Astrocyte (in vitro differentiated cells and primary cell): Measurements from ENCODE around the gene PCNA. TPM values are rescaled to one million over a fixed set of nuclear protein-coding genes. Genes with fewer than 3 reads are reported as not detected.

Experiments
- DNase-seq: peaks from one replicate; pipeline ENCODE4 v3.0.0-alpha.2; 2010; ENCODE audit warnings: low read depth
- FAIRE-seq: peaks from 2 replicates; lab custom pipeline; 2011; peaks lifted over from hg19 to GRCh38; lab: Jason Lieb, UNC
- H2AFZ ChIP-seq: 2 replicates; pipeline ENCODE4 v1.6.0; 2012; ENCODE audit warnings: low read depth, low read length, inconsistent platforms
- H3K27ac ChIP-seq: 2 replicates; pipeline ENCODE4 v1.5.1; 2011; ENCODE audit warnings: low read depth, low read length, inconsistent platforms
- H3K27me3 ChIP-seq: 2 replicates; pipeline ENCODE4 v1.6.0; 2011; ENCODE audit warnings: low read length, inconsistent platforms; ENCODE audit not compliant: insufficient read depth
- H3K36me3 ChIP-seq: 2 replicates; pipeline ENCODE4 v1.5.1; 2011; ENCODE audit warnings: low read length, inconsistent platforms; ENCODE audit not compliant: insufficient read depth
- H3K4me1 ChIP-seq: 2 replicates; pipeline ENCODE4 v1.5.1; 2011; ENCODE audit warnings: low read length, inconsistent platforms; ENCODE audit not compliant: insufficient read depth
- H3K4me2 ChIP-seq: 2 replicates; pipeline ENCODE4 v1.6.0; 2012; ENCODE audit warnings: low read length, inconsistent platforms
- H3K4me3 ChIP-seq: 2 replicates; pipeline ENCODE4 v1.5.1; 2011; ENCODE audit warnings: low read depth, mild to moderate bottlenecking, low read length, inconsistent platforms; ENCODE audit not compliant: insufficient read depth
- H3K79me2 ChIP-seq: 2 replicates; pipeline ENCODE4 v1.6.0; 2012; ENCODE audit warnings: mild to moderate bottlenecking, low read length, inconsistent platforms; ENCODE audit not compliant: insufficient read depth
- H3K9ac ChIP-seq: 2 replicates; pipeline ENCODE4 v1.6.0; 2012; ENCODE audit warnings: mild to moderate bottlenecking, low read length, inconsistent platforms
- H3K9me3 ChIP-seq: 2 replicates; pipeline ENCODE4 v1.5.1; 2012; ENCODE audit warnings: low read depth, mild to moderate bottlenecking, low read length, inconsistent platforms; ENCODE audit not compliant: insufficient read depth
- H4K20me1 ChIP-seq: 2 replicates; pipeline ENCODE4 v1.6.0; 2012; ENCODE audit warnings: low read length, inconsistent platforms; ENCODE audit not compliant: insufficient read depth
- H3K27ac Mint-ChIP-seq: one replicate; pipeline ENCODE4 v1.8.0; 2021; ENCODE audit warnings: mild to moderate bottlenecking, mixed read lengths; ENCODE audit not compliant: unreplicated experiment
- H3K27me3 Mint-ChIP-seq: one replicate; pipeline ENCODE4 v1.8.0; 2021; ENCODE audit warnings: low read depth, mixed read lengths; ENCODE audit not compliant: unreplicated experiment
- H3K36me3 Mint-ChIP-seq: one replicate; pipeline ENCODE4 v1.8.0; 2021; ENCODE audit warnings: low read depth, mixed read lengths; ENCODE audit not compliant: unreplicated experiment
- H3K4me1 Mint-ChIP-seq: one replicate; pipeline ENCODE4 v1.8.0; 2021; ENCODE audit warnings: low read depth, mixed read lengths; ENCODE audit not compliant: unreplicated experiment
- H3K4me3 Mint-ChIP-seq: one replicate; pipeline ENCODE4 v1.8.0; 2021; ENCODE audit warnings: mild to moderate bottlenecking, moderate library complexity, mixed read lengths; ENCODE audit not compliant: unreplicated experiment
- H3K9me3 Mint-ChIP-seq: one replicate; pipeline ENCODE4 v1.8.0; 2021; ENCODE audit warnings: mild to moderate bottlenecking, mixed read lengths; ENCODE audit not compliant: unreplicated experiment
- EZH2 ChIP-seq: IDR thresholded peaks from 2 replicates; pipeline ENCODE4 v1.6.1; 2012; ENCODE audit warnings: mild to moderate bottlenecking, low read length, inconsistent platforms; ENCODE audit not compliant: insufficient read depth
- total RNA-seq: library from RNA; stranded (reverse); gene quantifications from 2 replicates; pipeline ENCODE4 v1.2.1, GENCODE V29; 2021
- TF ChIP-seq, protein P1 (sequence below): IDR thresholded peaks from 2 replicates; pipeline ENCODE4 v1.5.1; 2011; ENCODE audit warnings: low read depth, mild to moderate bottlenecking, inconsistent platforms, low read length, moderate library complexity; ENCODE audit not compliant: insufficient read depth

The PCNA gene
- total RNA-seq, 1 donor from 2014 or later, result 77.6 TPM

DNA sequence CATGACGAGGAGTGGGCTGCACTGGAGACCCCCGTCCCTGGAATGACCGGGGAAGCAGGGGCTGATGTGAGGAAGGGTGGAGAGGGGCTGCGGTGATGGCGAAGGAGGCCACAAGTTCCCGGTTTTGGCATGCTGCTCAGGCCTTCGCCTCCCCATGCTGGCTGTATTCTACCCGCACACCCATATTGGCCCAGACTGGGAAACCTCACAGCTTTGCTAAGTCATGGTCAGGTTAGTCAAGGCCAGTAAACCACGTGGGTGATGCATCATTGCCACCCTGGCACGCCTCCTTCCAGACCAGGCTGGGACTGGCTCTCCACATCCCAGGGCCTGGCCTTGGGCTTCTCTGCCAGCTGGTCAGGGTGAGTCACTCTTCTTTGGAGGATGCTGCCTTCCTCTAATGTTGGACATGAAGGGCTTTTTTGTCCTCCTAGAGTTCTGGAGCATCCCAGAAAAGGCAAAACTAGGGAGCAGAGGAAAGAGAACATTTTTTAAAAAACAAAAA, 53.8 kb downstream of the PCNA start:
- Histone ChIP-seq H2AFZ (peak overlapping the region; percentile 67), H3K36me3 (no peaks in the 10 kb centered on the region), H3K27me3 (no peaks in the 10 kb centered on the region), H3K9me3 (no peaks in the 10 kb centered on the region), H3K4me1 (peaks cover 15% of the 10 kb centered on the region), H3K27ac (peak overlapping the region; percentile 93), H3K79me2 (no peaks in the 10 kb centered on the region), H3K4me3 (no peak overlapping the region), H3K9ac (peak overlapping the region; percentile 58), H3K4me2 (no peak overlapping the region), H4K20me1 (no peaks in the 10 kb centered on the region)
- Mint-ChIP-seq H3K27me3 (peaks cover 5% of the 10 kb centered on the region), H3K4me3 (no peak overlapping the region), H3K27ac (peak overlapping the region; percentile 53), H3K4me1 (peaks cover 8% of the 10 kb centered on the region), H3K9me3 (peaks cover 3% of the 10 kb centered on the region), H3K36me3 (no peaks in the 10 kb centered on the region)
- TF ChIP-seq, protein P1, sequence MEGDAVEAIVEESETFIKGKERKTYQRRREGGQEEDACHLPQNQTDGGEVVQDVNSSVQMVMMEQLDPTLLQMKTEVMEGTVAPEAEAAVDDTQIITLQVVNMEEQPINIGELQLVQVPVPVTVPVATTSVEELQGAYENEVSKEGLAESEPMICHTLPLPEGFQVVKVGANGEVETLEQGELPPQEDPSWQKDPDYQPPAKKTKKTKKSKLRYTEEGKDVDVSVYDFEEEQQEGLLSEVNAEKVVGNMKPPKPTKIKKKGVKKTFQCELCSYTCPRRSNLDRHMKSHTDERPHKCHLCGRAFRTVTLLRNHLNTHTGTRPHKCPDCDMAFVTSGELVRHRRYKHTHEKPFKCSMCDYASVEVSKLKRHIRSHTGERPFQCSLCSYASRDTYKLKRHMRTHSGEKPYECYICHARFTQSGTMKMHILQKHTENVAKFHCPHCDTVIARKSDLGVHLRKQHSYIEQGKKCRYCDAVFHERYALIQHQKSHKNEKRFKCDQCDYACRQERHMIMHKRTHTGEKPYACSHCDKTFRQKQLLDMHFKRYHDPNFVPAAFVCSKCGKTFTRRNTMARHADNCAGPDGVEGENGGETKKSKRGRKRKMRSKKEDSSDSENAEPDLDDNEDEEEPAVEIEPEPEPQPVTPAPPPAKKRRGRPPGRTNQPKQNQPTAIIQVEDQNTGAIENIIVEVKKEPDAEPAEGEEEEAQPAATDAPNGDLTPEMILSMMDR, result no peak
- DNase-seq (peak; percentile 95), FAIRE-seq (peak; percentile 82)

DNA sequence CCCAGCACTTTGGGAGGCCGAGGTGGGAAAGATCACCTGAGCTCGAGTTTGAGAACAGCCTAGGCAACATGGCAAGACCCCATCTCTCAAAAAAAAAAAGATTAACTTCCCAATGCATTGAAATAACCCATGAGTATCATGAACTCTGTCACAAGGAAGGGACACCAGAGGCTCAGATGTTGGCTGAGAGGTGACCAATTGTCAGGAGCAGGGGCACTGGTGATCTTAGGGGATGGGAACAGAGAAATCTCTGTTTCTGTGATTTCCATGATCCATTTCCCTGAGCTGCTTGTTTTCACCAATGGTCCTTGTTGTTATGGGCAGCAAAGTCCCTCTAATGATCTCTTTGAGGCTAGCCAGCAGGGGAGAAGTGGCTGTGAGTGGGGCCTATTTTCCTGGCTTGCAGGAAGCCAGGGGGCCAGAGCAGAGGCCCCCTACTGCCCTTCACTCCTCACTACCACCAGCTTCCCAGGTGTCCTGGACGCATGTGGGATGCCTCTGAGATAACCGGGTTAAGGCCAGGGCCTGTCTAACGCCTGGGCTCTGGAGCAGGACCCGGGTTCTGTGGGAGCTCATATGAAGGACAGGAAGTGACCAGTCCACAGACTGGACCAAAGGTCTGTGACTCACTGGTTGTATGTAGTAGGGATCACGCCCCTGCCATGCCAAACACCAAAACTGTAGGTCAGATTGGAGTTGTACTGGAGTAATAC, 54.4 kb downstream of the PCNA start:
- Histone ChIP-seq H3K9ac (peak overlapping the region; percentile 58), H3K27ac (peak overlapping the region; percentile 93), H3K4me1 (peaks cover 15% of the 10 kb centered on the region), H2AFZ (peak overlapping the region; percentile 67), H3K4me2 (no peak overlapping the region), H3K9me3 (no peaks in the 10 kb centered on the region), H3K4me3 (no peak overlapping the region), H3K27me3 (no peaks in the 10 kb centered on the region), H4K20me1 (no peaks in the 10 kb centered on the region), H3K79me2 (no peaks in the 10 kb centered on the region), H3K36me3 (no peaks in the 10 kb centered on the region)
- H3K27me3 Mint-ChIP-seq, result peaks cover 5% of the 10 kb centered on the region
- peaks cover 3% of the 10 kb centered on the region for H3K9me3 Mint-ChIP-seq
- no peak for TF ChIP-seq EZH2
- TF ChIP-seq, protein P1, result no peak
- FAIRE-seq, result peak; percentile 23
- H3K36me3 Mint-ChIP-seq, result no peaks in the 10 kb centered on the region
- no peak overlapping the region for H3K27ac Mint-ChIP-seq
- H3K4me3 Mint-ChIP-seq, result no peak overlapping the region
- peaks cover 8% of the 10 kb centered on the region for H3K4me1 Mint-ChIP-seq
- peak; percentile 43 for DNase-seq

Other genes starting within 250 kb of the PCNA start
- 19.2 and 20.8 TPM in 2 replicates for gene SLC23A2, start 118.4 kb downstream of the PCNA start, total RNA-seq
- gene TMEM230, start 6.9 kb downstream of the PCNA start, total RNA-seq, result 82.6 and 95.6 TPM in 2 replicates
- gene CDS2, start 7.0 kb upstream of the PCNA start, total RNA-seq, result 46.3 and 53.9 TPM in 2 replicates
- gene PROKR2, start 197.0 kb upstream of the PCNA start, total RNA-seq, result not detected in 2 replicates